IPS DF 4.7 (cell line): Measurements from ENCODE around the gene CDK16.
A peak's percentile ranks its signal among the peaks of the same experiment; 100 is the strongest.

ENCODE experiments used
- DNase-seq: peaks from one replicate; pipeline ENCODE4 v3.0.0-alpha.2; 2013; ENCODE audit warnings: low spot score; ENCODE audit errors: extremely low read depth

The CDK16 gene

DNA sequence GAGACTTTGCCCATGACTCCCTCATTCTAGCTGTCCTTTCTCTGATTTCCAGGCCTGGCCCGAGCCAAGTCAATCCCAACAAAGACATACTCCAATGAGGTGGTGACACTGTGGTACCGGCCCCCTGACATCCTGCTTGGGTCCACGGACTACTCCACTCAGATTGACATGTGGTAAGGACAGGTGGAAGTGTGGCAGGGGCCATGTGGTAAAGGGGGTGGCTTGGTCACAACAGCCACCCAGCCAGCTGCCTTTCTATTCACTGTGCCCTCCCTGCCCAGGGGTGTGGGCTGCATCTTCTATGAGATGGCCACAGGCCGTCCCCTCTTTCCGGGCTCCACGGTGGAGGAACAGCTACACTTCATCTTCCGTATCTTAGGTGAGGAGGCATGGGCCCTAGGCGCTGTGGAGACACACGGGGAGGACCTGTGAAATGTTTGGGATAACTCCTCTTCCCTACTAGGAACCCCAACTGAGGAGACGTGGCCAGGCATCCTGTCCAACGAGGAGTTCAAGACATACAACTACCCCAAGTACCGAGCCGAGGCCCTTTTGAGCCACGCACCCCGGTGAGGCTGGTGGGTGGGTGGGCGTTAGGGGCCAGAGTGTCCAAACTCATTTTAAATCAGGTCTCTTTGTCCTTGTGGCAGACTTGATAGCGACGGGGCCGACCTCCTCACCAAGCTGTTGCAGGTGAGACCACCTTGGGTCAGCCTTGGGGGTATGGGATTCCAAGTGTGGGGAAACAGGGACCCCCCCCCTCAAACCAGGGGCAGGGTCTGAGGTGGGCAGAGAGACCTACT, 8.3 kb downstream of the CDK16 start:
- no peak for DNase-seq

DNA sequence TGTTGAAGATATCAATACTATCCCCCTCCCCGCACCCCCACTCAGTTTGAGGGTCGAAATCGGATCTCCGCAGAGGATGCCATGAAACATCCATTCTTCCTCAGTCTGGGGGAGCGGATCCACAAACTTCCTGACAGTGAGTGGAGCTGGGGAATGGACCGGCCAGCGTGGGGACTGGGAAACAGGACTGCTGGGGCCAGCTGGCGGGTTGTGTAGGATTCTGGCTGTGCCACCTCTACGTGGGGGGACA, 8.8 kb downstream of the CDK16 start:
- DNase-seq: no peak

DNA sequence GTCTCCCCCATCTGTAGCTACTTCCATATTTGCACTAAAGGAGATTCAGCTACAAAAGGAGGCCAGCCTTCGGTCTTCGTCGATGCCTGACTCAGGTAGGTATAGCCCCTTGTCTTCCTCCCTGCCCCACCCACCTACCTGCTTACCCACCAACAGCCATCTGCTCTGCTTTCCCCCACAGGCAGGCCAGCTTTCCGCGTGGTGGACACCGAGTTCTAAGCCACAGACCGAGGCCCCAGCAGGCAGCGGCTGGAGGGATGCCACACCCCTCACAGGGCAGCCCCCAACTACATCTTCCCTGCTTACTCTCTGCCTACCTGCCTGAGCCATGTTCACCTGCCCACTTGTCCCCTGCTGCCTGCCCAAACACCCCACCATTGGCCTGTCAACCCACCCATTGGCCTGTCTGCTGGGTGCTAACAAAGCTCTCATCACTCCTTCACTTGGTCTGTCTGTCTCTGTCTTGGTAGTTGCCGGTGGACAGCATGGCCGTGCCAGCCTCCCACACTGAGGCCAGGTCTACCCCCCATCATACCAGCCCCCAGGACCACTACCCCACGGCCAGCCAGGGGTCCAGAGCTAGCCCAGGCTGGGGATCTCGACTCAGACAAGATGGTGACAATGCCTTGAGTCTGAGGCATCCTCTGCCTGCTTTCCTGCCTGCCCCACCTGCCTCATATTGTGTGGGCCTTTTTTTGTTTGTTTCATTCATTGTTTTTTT, 10.2 kb downstream of the CDK16 start:
- no peak for DNase-seq

DNA sequence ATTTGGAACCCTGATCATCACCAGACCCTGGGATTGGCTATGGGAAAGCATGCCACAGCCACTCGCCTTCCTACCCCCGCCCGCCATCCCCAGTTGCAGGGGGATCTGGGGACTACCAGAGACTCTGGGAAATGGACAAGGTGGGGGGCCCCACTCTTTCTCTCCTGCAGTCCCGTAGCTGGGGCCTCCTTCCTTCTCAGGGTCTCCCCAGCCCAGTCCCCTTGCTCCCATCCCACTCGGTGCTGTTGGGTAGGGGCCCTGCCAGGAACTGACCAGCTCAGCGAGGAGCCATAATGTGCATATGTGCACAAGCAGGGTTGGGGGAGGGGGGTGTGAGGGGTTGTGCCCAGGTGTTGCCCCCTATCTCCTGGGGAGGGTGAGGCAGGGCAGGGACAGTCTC, 10.9 kb downstream of the CDK16 start:
- no peak for DNase-seq

DNA sequence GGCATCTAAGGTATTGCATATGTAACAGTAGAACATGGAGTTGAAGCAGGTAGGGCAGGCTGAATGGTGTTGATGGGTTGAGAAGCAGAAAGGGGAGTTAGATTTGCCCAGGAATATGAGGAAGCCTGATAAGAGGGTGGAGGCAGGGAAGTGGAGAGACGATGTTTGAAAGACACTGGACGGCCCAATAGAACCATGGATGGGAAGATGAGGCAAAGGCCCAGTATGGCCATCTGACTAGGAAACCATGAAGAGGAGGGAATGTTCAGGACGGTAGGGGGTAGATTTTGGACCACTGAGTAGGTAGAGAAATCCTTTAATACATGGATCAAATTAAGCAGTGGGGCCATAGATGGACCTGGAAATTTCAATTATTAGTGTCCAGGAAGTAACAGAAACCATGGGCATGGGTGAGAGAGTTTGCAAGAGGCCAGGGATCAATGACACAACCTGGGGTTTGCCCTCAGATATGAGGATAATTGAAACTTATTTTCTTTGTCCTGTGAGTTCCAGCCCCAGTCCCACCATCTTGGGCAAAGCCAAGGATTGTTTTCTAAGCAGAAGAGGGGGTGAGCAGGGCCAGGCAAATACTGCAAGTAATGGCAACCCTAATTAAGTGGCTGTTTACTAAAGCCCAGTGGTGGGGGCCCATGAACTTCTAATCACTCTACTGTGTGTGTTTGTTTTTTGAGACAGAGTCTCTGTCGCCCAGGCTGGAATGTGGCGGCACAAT, 11.8 kb downstream of the CDK16 start:
- no peak for DNase-seq

DNA sequence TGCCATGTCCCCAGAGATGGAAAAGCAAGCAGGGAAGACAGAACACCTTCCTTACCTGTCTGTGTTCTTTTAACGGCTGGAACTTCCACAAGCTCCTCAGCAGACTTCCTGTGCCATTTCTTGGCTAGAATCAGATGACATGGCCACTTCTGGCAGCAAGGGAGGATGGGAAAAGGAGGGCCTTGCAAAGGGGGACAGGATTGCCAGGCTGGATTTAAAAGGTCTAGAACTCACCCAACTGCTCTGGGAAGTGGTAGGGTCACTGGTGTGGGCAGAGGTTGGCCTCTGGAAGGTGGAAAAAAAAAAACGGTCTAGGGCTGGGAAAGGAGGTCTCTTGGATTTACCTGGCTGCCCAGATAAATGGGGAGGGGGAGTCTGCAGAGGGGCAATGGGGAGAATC, 12.7 kb downstream of the CDK16 start:
- no peak for DNase-seq

DNA sequence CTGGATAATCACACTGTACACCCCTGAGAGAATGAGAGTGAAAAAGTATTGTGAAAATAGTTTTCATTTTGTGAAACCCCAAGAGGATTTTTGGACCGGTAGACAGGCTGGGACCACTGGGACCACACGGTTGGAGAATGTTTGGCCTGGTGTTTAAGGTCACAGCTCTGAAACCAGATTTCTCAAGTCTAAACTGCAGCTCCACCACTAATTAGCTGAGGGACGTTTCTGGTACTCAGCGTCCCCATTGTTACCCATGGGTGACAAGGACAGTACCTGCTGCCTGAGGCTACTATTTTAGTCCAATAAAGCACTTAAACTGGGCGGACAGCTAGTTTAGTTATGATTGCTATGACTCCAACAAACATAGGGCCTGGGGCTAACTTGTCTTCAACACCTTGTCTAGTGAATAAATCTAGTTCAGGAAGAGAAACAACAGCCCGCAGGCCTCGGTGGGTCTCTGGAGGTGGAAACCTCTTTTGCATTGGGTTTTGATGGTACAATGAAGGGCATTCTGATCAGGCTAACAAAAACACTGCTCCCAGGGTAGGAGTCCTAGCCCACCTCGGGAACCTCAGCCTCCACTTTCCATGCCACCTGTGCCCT, 13.8 kb downstream of the CDK16 start:
- no peak for DNase-seq

DNA sequence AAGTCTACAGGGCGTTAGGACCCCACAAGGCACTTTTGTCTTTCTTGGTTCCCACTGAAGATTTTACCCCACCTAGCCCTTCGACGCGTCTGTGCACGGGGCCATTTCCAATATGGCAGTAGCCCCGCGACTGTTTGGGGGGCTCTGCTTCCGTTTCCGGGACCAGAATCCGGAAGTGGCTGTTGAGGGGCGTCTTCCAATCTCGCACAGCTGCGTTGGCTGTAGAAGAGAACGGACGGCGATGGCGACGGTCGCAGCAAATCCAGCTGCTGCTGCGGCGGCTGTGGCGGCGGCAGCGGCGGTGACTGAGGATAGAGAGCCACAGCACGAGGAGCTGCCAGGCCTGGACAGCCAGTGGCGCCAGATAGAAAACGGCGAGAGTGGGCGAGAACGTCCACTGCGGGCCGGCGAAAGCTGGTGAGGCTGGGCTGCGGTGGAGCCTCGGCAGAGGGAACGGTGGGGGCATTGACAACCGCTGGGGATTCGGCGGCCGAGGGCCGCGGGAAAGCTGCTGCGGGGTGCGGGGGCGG, 14.4 kb downstream of the CDK16 start, which contains the start of gene USP11:
USP11 (plus strand) TSS at position 207 of the 530 bp plus-strand sequence; CDS start at position 242, 35 bp downstream.
- DNase-seq: no peak

DNA sequence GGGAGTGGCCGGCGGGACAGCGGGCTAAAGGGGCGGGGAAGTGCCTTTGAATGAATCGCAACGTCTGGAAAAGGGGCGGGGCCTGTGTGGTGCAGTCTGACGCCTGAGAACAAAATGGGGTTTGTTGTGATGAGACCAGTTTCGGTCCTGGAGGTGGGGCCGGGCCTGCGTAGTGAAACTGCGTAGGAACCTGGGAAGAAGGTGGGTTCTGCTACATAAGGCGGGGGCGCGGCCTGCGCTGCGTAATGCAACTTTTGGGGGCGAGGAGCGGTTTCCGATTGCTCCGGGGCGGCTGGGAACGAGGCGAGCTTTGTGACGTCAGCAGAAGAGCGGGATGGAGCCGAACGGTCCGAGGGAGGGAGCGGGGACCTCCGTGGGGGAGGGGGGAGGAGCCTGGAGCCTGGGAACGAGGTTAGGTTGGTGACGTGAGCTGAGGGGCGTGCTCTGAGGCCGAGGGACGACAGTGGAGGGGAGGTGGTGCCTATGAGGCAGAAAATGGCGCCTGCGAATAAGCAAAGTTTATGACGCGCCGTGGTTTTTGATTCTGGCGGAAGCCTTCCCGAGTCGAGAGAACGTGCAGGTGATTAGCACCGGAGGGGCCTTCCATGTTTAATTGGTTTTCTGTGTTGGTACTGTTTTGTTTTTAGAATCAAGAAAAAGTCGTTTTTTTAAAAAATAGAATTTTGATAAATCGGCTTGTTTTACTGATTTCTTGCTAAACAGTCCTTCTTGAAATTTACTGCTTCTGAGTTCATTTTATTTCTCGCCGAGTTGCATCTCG, 15.0 kb downstream of the CDK16 start:
- DNase-seq: peak; percentile 46

DNA sequence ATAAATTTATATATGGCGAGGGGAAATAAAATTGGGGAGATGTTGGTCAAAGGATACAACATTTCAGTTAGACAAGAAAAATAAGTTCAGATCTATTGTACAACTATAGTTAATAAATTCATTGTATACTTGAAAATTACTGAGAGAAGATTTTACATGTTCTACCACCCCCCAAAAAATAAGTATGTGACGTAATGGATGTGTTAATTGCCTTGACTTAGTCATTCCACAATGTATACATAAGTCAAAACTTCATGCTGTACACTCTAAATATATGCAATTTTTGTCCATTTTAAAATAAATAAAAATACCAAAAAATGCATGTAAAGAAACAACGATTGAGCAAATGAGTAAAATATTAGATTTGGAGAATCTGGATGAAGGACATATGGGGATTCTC, 16.1 kb downstream of the CDK16 start:
- DNase-seq: no peak

DNA sequence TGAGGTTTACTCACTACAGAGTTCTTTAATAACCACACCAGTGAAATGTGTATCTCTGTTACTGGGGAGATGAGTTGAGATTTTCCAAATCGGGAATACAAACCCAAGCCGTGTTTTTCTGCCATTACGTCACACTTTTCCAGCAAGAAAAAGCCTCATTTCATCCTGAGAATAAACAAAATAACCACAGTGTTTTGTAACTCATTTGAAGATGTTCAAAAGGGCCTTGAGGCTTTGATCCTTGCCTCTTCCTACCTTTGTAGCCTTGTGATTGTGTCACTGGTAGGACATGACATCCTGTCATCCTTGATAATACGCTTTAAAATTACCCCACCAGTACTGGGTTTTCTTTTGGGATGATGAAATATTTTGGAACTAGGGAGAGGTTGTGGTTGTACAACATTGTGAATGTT, 17.2 kb downstream of the CDK16 start:
- no peak for DNase-seq

DNA sequence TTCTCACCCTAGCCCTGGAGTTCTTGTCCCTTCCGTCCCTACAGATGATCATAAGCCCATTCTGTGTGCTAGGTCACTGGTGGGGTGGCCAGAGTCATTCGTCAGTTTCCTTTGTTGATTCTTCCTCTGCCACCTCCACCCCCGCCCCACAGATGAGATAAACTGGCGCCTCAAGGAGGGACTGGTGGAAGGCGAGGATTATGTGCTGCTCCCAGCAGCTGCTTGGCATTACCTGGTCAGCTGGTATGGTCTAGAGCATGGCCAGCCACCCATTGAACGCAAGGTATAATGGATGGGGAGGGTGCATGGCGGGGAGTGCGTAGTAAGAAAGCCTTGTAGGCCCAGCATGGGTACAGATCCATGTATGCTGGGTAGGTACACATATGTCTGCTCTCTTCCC, 20.7 kb downstream of the CDK16 start:
- no peak for DNase-seq

DNA sequence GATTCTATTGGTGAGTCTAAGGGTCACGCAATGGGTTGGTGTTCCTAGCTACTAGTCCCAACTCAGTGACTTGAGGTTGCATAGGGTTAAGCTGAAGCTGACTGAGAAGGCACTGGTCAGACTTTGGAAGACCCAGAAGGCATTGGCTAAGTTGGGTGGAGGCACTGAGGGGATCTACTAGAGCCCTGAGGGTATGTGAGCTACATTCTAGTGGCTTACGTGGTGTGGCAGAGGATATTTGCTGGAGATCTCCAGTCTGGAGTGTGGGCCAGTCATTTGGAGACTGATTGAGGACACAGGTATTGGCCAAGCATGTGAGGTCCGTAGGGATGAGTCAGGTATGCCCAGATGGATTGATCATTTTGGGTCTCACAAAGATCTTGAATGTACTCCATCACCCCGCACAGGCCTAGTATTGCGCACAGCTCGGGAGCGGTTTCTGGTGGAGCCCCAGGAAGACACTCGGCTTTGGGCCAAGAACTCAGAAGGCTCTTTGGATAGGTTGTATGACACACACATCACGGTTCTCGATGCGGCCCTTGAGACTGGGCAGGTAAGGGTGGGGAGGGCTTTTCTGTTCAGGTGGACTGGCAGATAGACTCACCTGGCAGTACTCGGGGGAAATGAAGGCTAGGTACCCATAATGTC, 21.5 kb downstream of the CDK16 start:
- no peak for DNase-seq

DNA sequence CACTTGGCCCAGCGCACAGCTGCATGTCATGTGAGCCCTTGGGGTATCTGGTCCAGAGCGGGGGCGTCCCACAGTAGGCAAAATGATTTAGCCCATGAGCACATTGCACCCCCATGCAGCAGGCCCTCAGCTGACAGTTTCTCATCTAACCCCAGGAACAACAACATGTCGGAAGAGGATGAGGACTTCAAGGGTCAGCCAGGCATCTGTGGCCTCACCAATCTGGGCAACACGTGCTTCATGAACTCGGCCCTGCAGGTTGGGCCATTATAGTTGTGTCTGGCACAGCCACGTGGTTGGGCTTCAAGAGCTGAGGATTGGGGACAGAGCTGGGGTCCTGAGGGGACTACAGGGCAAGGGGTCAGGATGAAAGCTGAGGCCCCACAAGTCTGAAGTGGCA, 22.1 kb downstream of the CDK16 start:
- DNase-seq: no peak

DNA sequence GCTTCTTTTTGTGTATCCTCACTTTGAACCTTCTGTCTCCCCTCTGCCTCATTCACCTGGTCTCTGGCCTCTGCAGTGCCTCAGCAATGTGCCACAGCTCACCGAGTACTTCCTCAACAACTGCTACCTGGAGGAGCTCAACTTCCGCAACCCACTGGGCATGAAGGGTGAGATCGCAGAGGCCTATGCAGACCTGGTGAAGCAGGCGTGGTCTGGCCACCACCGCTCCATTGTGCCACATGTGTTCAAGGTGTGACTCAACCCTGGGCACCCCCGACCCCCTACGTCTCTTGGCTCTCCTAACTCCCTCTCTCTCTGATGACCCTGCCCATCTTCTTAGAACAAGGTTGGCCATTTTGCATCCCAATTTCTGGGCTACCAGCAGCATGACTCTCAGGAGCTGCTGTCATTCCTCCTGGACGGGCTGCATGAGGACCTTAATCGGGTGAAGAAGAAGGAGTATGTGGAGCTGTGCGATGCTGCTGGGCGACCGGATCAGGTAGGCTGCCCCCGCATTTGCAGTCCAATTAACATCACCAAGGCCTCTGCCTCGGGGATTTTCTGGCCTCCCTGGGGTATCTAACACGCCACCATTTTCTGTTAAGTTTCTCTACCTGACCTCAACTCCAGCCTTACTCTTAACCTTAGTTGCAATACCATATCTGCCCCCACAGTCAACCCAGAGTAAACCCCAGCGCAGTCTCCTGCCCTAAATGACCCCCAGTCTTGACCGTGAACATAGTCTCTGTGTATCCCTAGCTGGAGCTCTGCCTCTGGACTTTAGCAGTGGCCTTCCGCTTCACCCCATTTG, 22.9 kb downstream of the CDK16 start:
- no peak for DNase-seq

DNA sequence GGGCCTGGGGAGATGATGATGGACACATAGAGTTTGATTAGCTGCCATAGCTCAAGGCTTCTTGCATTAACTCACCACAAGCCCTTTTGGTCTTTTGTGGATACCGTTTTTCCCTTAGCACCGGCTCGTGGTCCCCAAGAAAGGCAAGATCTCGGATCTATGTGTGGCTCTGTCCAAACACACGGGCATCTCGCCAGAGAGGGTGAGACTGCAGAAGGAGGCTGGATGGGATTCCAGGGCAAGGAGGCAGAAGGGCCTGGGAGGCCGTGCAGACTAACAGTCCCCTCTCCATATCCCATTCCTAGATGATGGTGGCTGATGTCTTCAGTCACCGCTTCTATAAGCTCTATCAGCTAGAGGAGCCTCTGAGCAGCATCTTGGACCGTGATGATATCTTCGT, 23.8 kb downstream of the CDK16 start:
- DNase-seq: no peak

DNA sequence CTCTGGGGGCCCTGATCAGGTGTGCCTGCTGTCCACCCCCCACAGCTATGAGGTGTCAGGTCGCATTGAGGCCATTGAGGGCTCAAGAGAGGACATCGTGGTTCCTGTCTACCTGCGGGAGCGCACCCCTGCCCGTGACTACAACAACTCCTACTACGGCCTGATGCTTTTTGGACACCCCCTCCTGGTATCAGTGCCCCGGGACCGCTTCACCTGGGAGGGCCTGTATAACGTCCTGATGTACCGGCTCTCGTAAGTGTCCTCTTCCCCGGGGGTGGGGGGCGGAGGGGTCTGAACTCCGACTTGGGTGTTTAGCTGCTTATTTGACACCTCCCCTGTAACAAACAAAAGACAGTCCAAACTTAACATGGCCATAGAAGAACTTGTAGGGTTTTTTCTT, 24.9 kb downstream of the CDK16 start:
- DNase-seq: no peak

DNA sequence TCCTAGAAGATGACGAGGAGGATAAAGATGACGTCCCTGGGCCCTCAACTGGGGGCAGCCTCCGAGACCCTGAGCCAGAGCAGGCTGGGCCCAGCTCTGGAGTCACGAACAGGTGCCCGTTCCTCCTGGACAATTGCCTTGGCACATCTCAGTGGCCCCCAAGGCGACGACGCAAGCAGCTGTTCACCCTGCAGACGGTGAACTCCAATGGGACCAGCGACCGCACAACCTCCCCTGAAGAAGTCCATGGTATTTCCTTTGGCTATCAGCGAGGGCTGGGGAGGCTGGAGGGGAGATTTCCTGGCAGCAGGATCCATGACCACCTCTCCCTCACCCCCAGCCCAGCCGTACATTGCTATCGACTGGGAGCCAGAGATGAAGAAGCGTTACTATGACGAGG, 26.2 kb downstream of the CDK16 start:
- no peak for DNase-seq

DNA sequence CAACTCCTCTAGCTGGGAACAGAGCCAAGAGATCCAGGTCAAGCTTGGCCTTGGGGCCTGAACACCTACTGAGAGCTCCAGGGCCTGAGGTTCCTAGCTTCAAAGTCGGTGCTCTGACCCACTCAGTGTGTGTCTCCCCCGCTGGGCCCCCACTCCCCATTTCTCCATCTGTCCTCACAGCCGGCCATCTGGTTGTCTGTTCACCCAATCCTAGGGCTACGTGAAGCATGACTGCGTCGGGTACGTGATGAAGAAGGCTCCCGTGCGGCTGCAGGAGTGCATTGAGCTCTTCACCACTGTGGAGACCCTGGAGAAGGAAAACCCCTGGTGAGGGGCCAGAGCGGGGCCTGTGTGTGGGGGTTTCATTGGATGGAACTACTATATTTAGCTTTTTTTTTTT, 26.7 kb downstream of the CDK16 start:
- DNase-seq: no peak
